CD4-positive, alpha-beta T cell treated with Interleukin-17A for 4 hours (primary cell): ENCODE results near the gene KLHL2.
"Not testable (repeated sequence)": the region's sequence is repeated elsewhere in the genome, so short reads cannot be mapped to it uniquely, and the experiment has no call there.

Experiments used
- DNase-seq: peaks from one replicate; pipeline ENCODE4 v3.0.0-alpha.2; 2020; ENCODE audit warnings: mixed read lengths

KLHL2 gene

GRCh38 chr4:165332502-165332901 lies 125.1 kb downstream of the KLHL2 start:
- no peak for DNase-seq

GRCh38 chr4:165335163-165335703 lies 127.9 kb downstream of the KLHL2 start:
- no peak for DNase-seq

GRCh38 chr4:165336743-165337142 lies 129.4 kb downstream of the KLHL2 start:
- no peak for DNase-seq

- DNase-seq: not testable (repeated sequence)
Observed at GRCh38 chr4:165342340-165342739, 135.0 kb downstream of the KLHL2 start.

- DNase-seq: peak; percentile 38
Observed at GRCh38 chr4:165343353-165344191, 136.2 kb downstream of the KLHL2 start.

- no peak for DNase-seq
Observed at GRCh38 chr4:165345666-165346417, 138.5 kb downstream of the KLHL2 start.

- DNase-seq: no peak
Observed at GRCh38 chr4:165347647-165348569, 140.5 kb downstream of the KLHL2 start.

- DNase-seq: no peak
Observed at GRCh38 chr4:165351359-165352130, 144.2 kb downstream of the KLHL2 start.

GRCh38 chr4:165355900-165356300 lies 148.5 kb downstream of the KLHL2 start:
- DNase-seq: no peak

- no peak for DNase-seq
Observed at GRCh38 chr4:165359506-165359905, 152.1 kb downstream of the KLHL2 start.

GRCh38 chr4:165360041-165360695 lies 152.8 kb downstream of the KLHL2 start:
- DNase-seq: no peak

- DNase-seq: no peak
Observed at GRCh38 chr4:165360985-165361670, 153.8 kb downstream of the KLHL2 start.

GRCh38 chr4:165361810-165362209 lies 154.4 kb downstream of the KLHL2 start:
- no peak for DNase-seq

- no peak for DNase-seq
Observed at GRCh38 chr4:165364452-165365080, 157.2 kb downstream of the KLHL2 start.

- no peak for DNase-seq
Observed at GRCh38 chr4:165367040-165367439, 159.7 kb downstream of the KLHL2 start.

GRCh38 chr4:165368114-165368513 lies 160.8 kb downstream of the KLHL2 start:
- no peak for DNase-seq

GRCh38 chr4:165368567-165368966 lies 161.2 kb downstream of the KLHL2 start:
- no peak for DNase-seq

GRCh38 chr4:165369522-165369921 lies 162.2 kb downstream of the KLHL2 start:
- no peak for DNase-seq

GRCh38 chr4:165370530-165370929 lies 163.2 kb downstream of the KLHL2 start:
- no peak for DNase-seq
